H1 (cell line): ENCODE measurements around the gene PTPRD. TPM values are rescaled to one million over a fixed set of nuclear protein-coding genes. Genes with fewer than 3 reads are reported as not detected.

Experiments used
- CTCF ChIA-PET: fragments of 300-600 bp; sonication (Branson Sonifier 250); formaldehyde crosslinking; loops from one replicate; lab custom pipeline; 2021; ENCODE audit not compliant: partially characterized antibody; lab: Charles Lee
- POLR2A ChIA-PET: fragments of 300-600 bp; sonication (Branson Sonifier 250); formaldehyde crosslinking; loops from one replicate; lab custom pipeline; 2021; ENCODE audit warnings: inconsistent platforms; ENCODE audit not compliant: partially characterized antibody; lab: Charles Lee
- DNase-seq, 2 experiments: peaks; one replicate each; pipeline versions ENCODE4 v3.0.0 to v3.0.0-alpha.2; 2010 to 2022; ENCODE audit warnings: low spot score in 2 of 2, low read depth in 1 of 2, mixed read lengths in 1 of 2
- FAIRE-seq: peaks from 2 replicates; lab custom pipeline; 2011; peaks lifted over from hg19 to GRCh38; lab: Jason Lieb, UNC
- H2AFZ ChIP-seq: 2 replicates; pipeline ENCODE4 v1.8.1; 2012; ENCODE audit warnings: low read length, inconsistent platforms
- H2AK5ac ChIP-seq: 2 replicates; pipeline ENCODE4 v1.6.1; 2013; ENCODE audit warnings: low read depth, low read length
- H2BK120ac ChIP-seq: replicated peaks from 2 replicates; pipeline ENCODE3; 2013; ENCODE audit warnings: low read depth, low read length, inconsistent platforms
- H2BK12ac ChIP-seq: 2 replicates; pipeline ENCODE4 v1.6.1; 2013; ENCODE audit warnings: low read depth, low read length
- H2BK15ac ChIP-seq: 2 replicates; pipeline ENCODE4 v1.6.1; 2013; ENCODE audit warnings: low read length
- H2BK20ac ChIP-seq: 2 replicates; pipeline ENCODE4 v1.6.1; 2013; ENCODE audit warnings: low read length
- H2BK5ac ChIP-seq: 2 replicates; pipeline ENCODE4 v1.6.1; 2013; ENCODE audit warnings: low read depth, low read length
- H3K14ac ChIP-seq: 2 replicates; pipeline ENCODE4 v1.6.1; 2013; ENCODE audit warnings: inconsistent platforms; ENCODE audit not compliant: insufficient read length
- H3K18ac ChIP-seq: 2 replicates; pipeline ENCODE4 v1.6.1; 2013; ENCODE audit warnings: low read length; ENCODE audit errors: extremely low read depth
- H3K23ac ChIP-seq: 2 replicates; pipeline ENCODE4 v1.6.1; 2013; ENCODE audit warnings: inconsistent platforms; ENCODE audit not compliant: insufficient read length
- H3K23me2 ChIP-seq: 2 replicates; pipeline ENCODE4 v1.6.1; 2013; ENCODE audit warnings: low read depth, low read length
- H3K27ac ChIP-seq: 2 replicates; pipeline ENCODE4 v1.6.1; 2011; ENCODE audit warnings: low read depth, low read length, inconsistent platforms
- H3K27me3 ChIP-seq, 4 experiments: replicated peaks in 1 of 4; 1 replicate in 1 of 4; 2 replicates in 3 of 4; pipeline versions ENCODE4 v1.6.1 to v1.8.1; 2011 to 2013; ENCODE audit warnings: low read length in 3 of 4, mild to moderate bottlenecking in 3 of 4, inconsistent platforms in 2 of 4, mixed read lengths in 2 of 4, moderate library complexity in 1 of 4; ENCODE audit not compliant: control insufficient read depth in 3 of 4, insufficient read depth in 3 of 4; ENCODE audit errors: extremely low read depth in 1 of 4
- H3K36me3 ChIP-seq, 4 experiments: 2 replicates each; pipeline versions ENCODE4 v1.6.1 to v1.8.1; 2011 to 2013; ENCODE audit warnings: mild to moderate bottlenecking in 4 of 4, low read length in 3 of 4, moderate library complexity in 2 of 4, control low read depth in 1 of 4, inconsistent platforms in 1 of 4; ENCODE audit not compliant: insufficient read depth in 4 of 4, control insufficient read depth in 2 of 4
- H3K4ac ChIP-seq: replicated peaks from 2 replicates; pipeline ENCODE3; 2013; ENCODE audit warnings: low read length, low read depth, mixed read lengths, inconsistent platforms; ENCODE audit not compliant: insufficient read length
- H3K4me1 ChIP-seq, 4 experiments: replicated peaks in 1 of 4; 1 replicate in 1 of 4; 2 replicates in 3 of 4; pipeline versions ENCODE4 v1.6.1 to v1.8.1; 2011 to 2013; ENCODE audit warnings: low read length in 3 of 4, inconsistent platforms in 2 of 4, mixed read lengths in 1 of 4; ENCODE audit not compliant: insufficient read depth in 4 of 4, control insufficient read depth in 3 of 4
- H3K4me2 ChIP-seq, 2 experiments: 2 replicates each; pipeline versions ENCODE4 v1.6.1 to v1.8.1; 2011 to 2013; ENCODE audit warnings: low read depth in 2 of 2, low read length in 2 of 2, control low read depth in 1 of 2, inconsistent platforms in 1 of 2, mild to moderate bottlenecking in 1 of 2; ENCODE audit not compliant: insufficient read depth in 1 of 2
- H3K4me3 ChIP-seq, 4 experiments: fragments of 200-600, 300-600 bp in 1 of 4; sonication (generic), shearing (Covaris generic), sonication (Bioruptor Twin) in 1 of 4; 2 replicates each; pipeline versions ENCODE4 v1.5.1 to v1.8.1; 2011 to 2016; ENCODE audit warnings: low read length in 4 of 4, low read depth in 3 of 4, control low read depth in 2 of 4, inconsistent platforms in 2 of 4, mild to moderate bottlenecking in 2 of 4, mixed read lengths in 1 of 4, moderate library complexity in 1 of 4; ENCODE audit not compliant: insufficient read depth in 2 of 4; ENCODE audit errors: extremely low read depth in 1 of 4
- H3K56ac ChIP-seq: replicated peaks from 2 replicates; pipeline ENCODE3; 2013; ENCODE audit warnings: low read depth, mild to moderate bottlenecking, mixed read lengths, low read length, inconsistent platforms; ENCODE audit not compliant: insufficient read length
- H3K79me1 ChIP-seq: 2 replicates; pipeline ENCODE4 v1.6.1; 2013; ENCODE audit warnings: low read depth, low read length, control low read depth
- H3K79me2 ChIP-seq, 2 experiments: 2 replicates each; pipeline versions ENCODE4 v1.6.1 to v1.8.1; 2012 to 2013; ENCODE audit warnings: low read length in 2 of 2, mild to moderate bottlenecking in 2 of 2, inconsistent platforms in 1 of 2; ENCODE audit not compliant: insufficient read depth in 2 of 2, control insufficient read depth in 1 of 2
- H3K9ac ChIP-seq, 4 experiments: replicated peaks in 1 of 4; 1 replicate in 1 of 4; 2 replicates in 3 of 4; pipeline versions ENCODE4 v1.6.1 to v1.8.1; 2011 to 2013; ENCODE audit warnings: low read depth in 3 of 4, low read length in 3 of 4, control low read depth in 2 of 4, mild to moderate bottlenecking in 2 of 4, moderate library complexity in 2 of 4, inconsistent platforms in 1 of 4; ENCODE audit errors: extremely low read depth in 1 of 4
- H3K9me3 ChIP-seq, 2 experiments: 2 replicates each; pipeline versions ENCODE4 v1.6.1 to v1.8.1; 2012 to 2013; ENCODE audit warnings: mild to moderate bottlenecking in 2 of 2, moderate library complexity in 2 of 2, control low read depth in 1 of 2, inconsistent platforms in 1 of 2, low read depth in 1 of 2, low read length in 1 of 2, mixed read lengths in 1 of 2; ENCODE audit not compliant: insufficient read depth in 2 of 2
- H4K20me1 ChIP-seq, 2 experiments: replicated peaks in 1 of 2; 2 replicates each; pipeline versions ENCODE3 to v1.8.1; 2011 to 2013; ENCODE audit warnings: inconsistent platforms in 2 of 2, low read length in 2 of 2, mild to moderate bottlenecking in 1 of 2; ENCODE audit not compliant: insufficient read depth in 2 of 2, control insufficient read depth in 1 of 2
- H4K5ac ChIP-seq: 2 replicates; pipeline ENCODE4 v1.6.1; 2013; ENCODE audit warnings: low read length, low read depth, mixed read lengths, inconsistent platforms; ENCODE audit not compliant: insufficient read length
- H4K8ac ChIP-seq: 2 replicates; pipeline ENCODE4 v1.8.0; 2013; ENCODE audit warnings: mild to moderate bottlenecking, moderate library complexity, low read length, inconsistent platforms; ENCODE audit not compliant: insufficient read depth; ENCODE audit errors: extremely low read depth
- H4K91ac ChIP-seq: replicated peaks from 2 replicates; pipeline ENCODE3; 2013; ENCODE audit warnings: low read length, mixed read lengths, inconsistent platforms; ENCODE audit not compliant: insufficient read length
- CBX8 ChIP-seq: fragments of 300-800, 300-1000 bp; sonication (generic); IDR thresholded peaks from 2 replicates; pipeline ENCODE4 v1.7.1; 2016; ENCODE audit warnings: low read depth, low read length, borderline replicate concordance
- EGR1 ChIP-seq: IDR thresholded peaks from 2 replicates; pipeline ENCODE4 v1.6.1; 2011; ENCODE audit warnings: low read depth, low read length, borderline replicate concordance
- WGBS, 2 experiments: shearing (Covaris generic) in 1 of 2; methylation state at CpG; one replicate each; pipeline versions ENCODE4 v1.1.6 to v1.1.7; 2013 to 2015; ENCODE audit warnings: low lambda C conversion rate in 2 of 2, mixed read lengths in 2 of 2, inconsistent platforms in 1 of 2, low coverage in 1 of 2, missing lambda C conversion rate in 1 of 2; ENCODE audit not compliant: insufficient replicate concordance in 2 of 2, insufficient coverage in 1 of 2, insufficient read length in 1 of 2; ENCODE audit errors: extremely low coverage in 1 of 2, missing lambda C conversion rate in 1 of 2; 5-methylcytosine and 5-hydroxymethylcytosine counted together
- polyA plus RNA-seq, 7 experiments: library from polyadenylated mRNA; depleted of rRNA in 3 of 7; stranded (reverse) in 5 of 7; unstranded in 2 of 7; fragments of >200 nt in 5 of 7; fragments of 200-250 nt in 2 of 7; gene quantifications; 1 replicate in 5 of 7; 2 replicates in 1 of 7; 4 replicates in 1 of 7; pipeline versions ENCODE4 v1.2.1 to v1.2.3, GENCODE V29; 2011 to 2013; ENCODE audit warnings: missing spikeins in 2 of 7, mixed read lengths in 2 of 7
- total RNA-seq: library from RNA; stranded (reverse); fragmentation: NEBNext Ultra II Directional; extraction: Animal tissue kit (Norgen Biotek cat#: 25700); gene quantifications from 2 replicates; pipeline ENCODE4 v1.2.1, GENCODE V29; 2021

Gene PTPRD
- total and polyA plus RNA-seq, 2 of the 8 experiments (the other 6 are each of a cell fraction or from before 2014, with no cell fraction given) = 17.2 to 77.0 TPM

DNA sequence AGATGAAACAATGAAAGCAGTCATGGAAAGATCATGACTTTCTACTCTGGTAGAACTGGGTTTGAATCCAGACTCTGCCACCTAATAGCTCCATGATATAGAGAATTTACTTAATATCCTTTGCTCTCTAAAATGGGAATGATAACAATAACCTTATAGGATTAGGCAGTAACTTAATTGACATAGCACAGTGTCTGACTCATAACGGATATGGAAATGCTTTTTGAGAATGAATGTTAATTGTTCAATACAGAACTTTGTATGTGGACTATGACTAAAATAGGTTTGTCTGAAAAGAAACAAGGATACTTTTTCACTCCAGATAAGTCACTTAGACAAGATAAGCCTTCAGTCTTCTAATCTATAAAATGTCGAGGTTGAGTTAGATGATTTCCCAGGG is 330.7 kb downstream of the PTPRD start:
- no peaks in the 10 kb centered on the region for H4K20me1 ChIP-seq
- no peak overlapping the region for H2BK15ac ChIP-seq
- H3K4me2 ChIP-seq = no peak overlapping the region
- CTCF ChIA-PET = interaction anchor here (1.0 to 1.2 kb wide), 3 partner anchors 49 to 243 kb away, joined by 3 to 6 read pairs (median 3); no protein-coding TSS in a partner anchor
- H3K9me3 ChIP-seq = no peaks in the 10 kb centered on the region
- no peak overlapping the region for H2BK20ac ChIP-seq
- no peak overlapping the region for H3K14ac ChIP-seq
- no peak overlapping the region for H2AFZ ChIP-seq
- H4K5ac ChIP-seq = no peak overlapping the region
- no peaks in the 10 kb centered on the region for H3K27me3 ChIP-seq
- H3K23ac ChIP-seq = no peak overlapping the region
- no peak overlapping the region for H2BK120ac ChIP-seq
- H3K27ac ChIP-seq = no peak overlapping the region
- no peaks in the 10 kb centered on the region for H3K79me1 ChIP-seq
- no peak overlapping the region for H4K8ac ChIP-seq
- H3K4me1 ChIP-seq = no peaks in the 10 kb centered on the region
- FAIRE-seq (no peak), DNase-seq (no peak)
- no peak overlapping the region for H2AK5ac ChIP-seq
- 92% methylated on average over 2 of the region's 2 CpGs; no CpG with 5 or more reads in 1 of the 2 experiments for WGBS, 2 experiments
- no peak overlapping the region for H4K91ac ChIP-seq
- H3K79me2 ChIP-seq = no peaks in the 10 kb centered on the region
- TF ChIP-seq EGR1 (no peak), CBX8 (no peak)
- H3K36me3 ChIP-seq = no peaks in the 10 kb centered on the region
- H3K4ac ChIP-seq = no peak overlapping the region
- H3K18ac ChIP-seq = no peak overlapping the region
- H3K23me2 ChIP-seq = no peaks in the 10 kb centered on the region; the same call in 1 of the 2 replicates
- POLR2A ChIA-PET = no interaction called here
- no peak overlapping the region for H3K4me3 ChIP-seq
- no peak overlapping the region for H3K56ac ChIP-seq
- H3K9ac ChIP-seq = no peak overlapping the region
- no peak overlapping the region for H2BK5ac ChIP-seq
- no peak overlapping the region for H2BK12ac ChIP-seq
